ENCODE data around the gene MLEC. TPM values are rescaled to one million over a fixed set of nuclear protein-coding genes. Genes with fewer than 3 reads are reported as not detected.
A peak's percentile ranks its signal among the peaks of the same experiment; 100 is the strongest.

Gene MLEC
- total and polyA plus RNA-seq, 9 of the 15 experiments (the other 6 are each of a cell fraction or from before 2014, with no cell fraction given) = 18.5 to 108 (median 57.8) TPM

DNA sequence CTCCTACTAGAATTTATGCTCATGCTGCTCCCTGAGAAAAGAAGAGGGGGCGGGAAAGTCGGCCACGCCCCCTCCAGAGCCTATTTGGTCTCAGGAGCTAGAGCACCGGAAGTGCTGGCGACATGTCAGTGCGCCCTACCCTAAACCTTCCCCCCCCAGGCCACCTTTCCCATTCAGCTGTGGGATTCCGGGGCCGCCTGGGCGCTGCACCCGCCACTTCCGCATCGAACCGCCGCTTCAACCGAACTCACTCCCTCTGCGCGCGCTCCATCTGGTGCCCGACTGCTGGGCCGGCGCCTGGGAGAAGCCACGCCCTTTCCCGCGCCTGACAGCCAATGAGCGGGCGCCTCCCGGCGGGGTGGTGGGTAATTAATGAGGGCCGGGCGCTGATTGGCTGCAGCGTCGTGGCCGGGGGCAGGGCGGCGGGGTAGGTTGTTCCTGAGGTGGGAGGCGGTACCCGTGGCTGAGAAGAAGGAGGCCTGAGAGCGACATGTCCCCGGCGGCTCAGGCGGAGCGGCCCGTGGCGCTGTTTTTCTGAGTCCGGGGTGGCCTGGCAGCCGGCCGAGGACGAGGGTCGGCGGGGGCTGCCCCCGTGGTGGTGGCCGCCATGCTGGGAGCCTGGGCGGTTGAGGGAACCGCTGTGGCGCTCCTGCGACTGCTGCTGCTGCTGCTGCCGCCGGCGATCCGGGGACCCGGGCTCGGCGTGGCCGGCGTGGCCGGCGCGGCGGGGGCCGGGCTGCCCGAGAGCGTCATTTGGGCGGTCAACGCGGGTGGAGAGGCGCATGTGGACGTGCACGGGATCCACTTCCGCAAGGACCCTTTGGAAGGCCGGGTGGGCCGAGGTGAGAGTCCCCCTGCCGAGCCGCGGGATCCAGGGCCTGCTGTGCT lies at the start of gene MLEC (continued):
- TF ChIP-seq, protein P1, sequence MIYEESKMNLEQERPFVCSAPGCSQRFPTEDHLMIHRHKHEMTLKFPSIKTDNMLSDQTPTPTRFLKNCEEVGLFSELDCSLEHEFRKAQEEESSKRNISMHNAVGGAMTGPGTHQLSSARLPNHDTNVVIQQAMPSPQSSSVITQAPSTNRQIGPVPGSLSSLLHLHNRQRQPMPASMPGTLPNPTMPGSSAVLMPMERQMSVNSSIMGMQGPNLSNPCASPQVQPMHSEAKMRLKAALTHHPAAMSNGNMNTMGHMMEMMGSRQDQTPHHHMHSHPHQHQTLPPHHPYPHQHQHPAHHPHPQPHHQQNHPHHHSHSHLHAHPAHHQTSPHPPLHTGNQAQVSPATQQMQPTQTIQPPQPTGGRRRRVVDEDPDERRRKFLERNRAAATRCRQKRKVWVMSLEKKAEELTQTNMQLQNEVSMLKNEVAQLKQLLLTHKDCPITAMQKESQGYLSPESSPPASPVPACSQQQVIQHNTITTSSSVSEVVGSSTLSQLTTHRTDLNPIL (CRISPR knock-in tag; IDR thresholded peaks at IDR 0.05) = no peak
- TF ChIP-seq FOXJ2 (tag; IDR thresholded peaks at IDR 0.05) = no peak
- no peak for TF ChIP-seq ZZZ3 (IDR thresholded peaks at IDR 0.05)
- peak; percentile 78 for TF ChIP-seq CREM (IDR thresholded peaks at IDR 0.05; ENCODE audit: low read depth)
- peak; percentile 80; the same call in 1 of the 2 replicates for TF ChIP-seq ESRRA (IDR thresholded peaks at IDR 0.05; ENCODE audit: borderline replicate concordance, low read depth)
- TF ChIP-seq ZNF12 (CRISPR knock-in tag; IDR thresholded peaks at IDR 0.05) = 0 out of 2 replicates have a peak, but pooled peaks have one; percentile 60
- TF ChIP-seq MIER1 (IDR thresholded peaks at IDR 0.05; ENCODE audit: low read depth) = no peak
- TF ChIP-seq STAG1 (CRISPR knock-in tag; IDR thresholded peaks at IDR 0.05; ENCODE audit: borderline replicate concordance) = no peak
- TF ChIP-seq ZBTB40 (IDR thresholded peaks at IDR 0.05) = peak; percentile 99
- TF ChIP-seq ZBTB40 (CRISPR knock-in tag; IDR thresholded peaks at IDR 0.05) = no peak
- TF ChIP-seq FOXK2 (conservative IDR thresholded peaks at IDR 0.05 in 1 of 2, IDR thresholded peaks at IDR 0.05 in 1 of 2; ENCODE audit: low read depth in 2 of 2) = peak; percentile 57 to 64; a peak in 1 of 4 replicates
